ENCODE results near the gene LAMA4.

Gene LAMA4

DNA sequence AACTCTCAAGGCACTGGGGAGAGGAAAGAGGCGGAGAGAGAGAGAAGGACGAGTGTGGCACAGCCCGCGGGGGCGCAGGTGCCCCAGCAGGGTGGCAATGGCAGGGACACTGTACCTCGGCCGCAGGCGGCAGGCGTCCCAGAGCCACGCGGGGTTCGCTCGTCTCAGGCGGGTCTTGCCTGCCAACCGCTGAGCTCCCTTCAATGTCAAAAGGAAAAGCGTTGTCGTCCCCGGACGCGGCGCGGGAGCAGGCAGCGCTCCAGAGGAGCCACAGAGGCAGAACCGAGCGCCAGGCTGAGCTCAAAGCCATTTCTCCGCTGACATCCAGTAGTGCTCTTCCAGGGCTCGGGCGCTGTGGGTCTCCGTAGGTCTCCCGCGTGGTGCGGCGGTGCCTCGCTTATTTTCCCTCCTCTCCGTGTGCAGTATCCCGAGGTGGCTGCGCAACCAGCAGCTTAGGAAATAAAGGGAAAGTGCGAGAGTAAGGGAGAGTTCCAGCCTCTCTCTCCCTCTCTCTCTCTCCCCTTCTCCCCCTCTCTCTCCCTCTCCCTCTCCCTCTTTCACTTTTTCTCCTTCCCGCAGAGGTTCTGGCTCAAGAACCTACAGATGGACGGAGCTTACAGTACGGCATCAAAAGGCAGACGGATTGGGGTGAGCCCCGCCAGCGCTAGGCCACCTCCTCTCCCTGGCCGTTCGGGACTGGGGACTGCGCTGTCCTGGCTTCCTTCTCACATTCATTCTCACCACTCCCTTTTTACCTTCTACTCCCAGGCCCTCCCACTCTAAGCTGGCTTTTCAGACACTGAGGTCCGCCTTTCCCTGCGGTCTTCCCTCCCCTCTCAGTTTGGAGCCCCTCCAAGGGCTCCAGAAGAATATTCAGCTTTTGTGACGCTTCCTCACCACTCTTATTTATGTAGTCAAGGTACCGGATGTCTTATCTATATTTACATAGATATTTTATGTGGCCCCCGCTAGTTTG lies at the start of gene LAMA4:
Gene LAMA4, minus strand, starts transcription at position 727 of the 976 bp plus-strand sequence. Its CDS starts 417 bp downstream, at position 310.
- peak; percentile 15 for FAIRE-seq

GRCh38 chr6:112302142-112302705 lies 47.9 kb upstream of the LAMA4 start:
- FAIRE-seq, result no peak

DNA sequence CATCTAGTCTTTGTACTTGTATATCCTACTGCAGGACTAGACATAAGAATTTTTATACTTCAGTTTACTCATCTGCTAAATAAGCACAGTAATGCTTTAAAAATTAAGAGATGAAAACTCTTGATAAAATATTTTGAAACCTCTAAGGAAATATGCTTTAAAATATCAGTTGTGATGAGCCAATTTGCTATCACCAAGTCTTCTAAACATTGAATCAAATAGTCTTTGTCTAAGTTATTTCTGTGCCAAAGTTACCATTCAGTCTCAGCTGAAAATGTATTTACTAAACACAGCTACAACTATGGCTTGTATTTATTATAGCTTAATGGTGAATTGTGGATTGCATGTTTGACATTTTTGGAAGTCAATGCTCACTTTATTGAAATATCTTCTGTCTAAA lies 46.5 kb upstream of the LAMA4 start:
- FAIRE-seq, result no peak

DNA sequence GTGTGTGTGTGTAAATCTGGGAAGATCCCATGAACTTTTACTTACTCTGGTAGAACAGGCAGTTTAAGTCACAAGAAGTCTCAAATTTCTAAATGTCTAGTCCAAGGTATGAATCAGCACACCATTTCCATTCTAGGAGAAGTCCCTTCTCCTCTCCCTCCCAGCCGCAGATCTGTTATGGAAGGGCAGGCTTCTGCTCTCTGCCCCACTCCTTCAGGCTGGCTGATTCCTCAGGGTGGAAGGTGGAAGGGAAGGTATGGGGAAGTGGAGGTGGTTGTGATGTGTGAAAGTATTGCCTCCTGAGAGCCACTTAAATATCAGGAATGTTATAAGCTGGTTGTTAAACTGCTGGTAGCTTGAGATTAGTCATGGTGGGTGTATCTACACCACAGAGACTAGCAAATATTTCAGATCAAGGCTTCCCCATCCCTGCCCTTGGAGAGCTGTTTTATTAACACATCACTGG lies 44.5 kb upstream of the LAMA4 start:
- FAIRE-seq, result no peak

DNA sequence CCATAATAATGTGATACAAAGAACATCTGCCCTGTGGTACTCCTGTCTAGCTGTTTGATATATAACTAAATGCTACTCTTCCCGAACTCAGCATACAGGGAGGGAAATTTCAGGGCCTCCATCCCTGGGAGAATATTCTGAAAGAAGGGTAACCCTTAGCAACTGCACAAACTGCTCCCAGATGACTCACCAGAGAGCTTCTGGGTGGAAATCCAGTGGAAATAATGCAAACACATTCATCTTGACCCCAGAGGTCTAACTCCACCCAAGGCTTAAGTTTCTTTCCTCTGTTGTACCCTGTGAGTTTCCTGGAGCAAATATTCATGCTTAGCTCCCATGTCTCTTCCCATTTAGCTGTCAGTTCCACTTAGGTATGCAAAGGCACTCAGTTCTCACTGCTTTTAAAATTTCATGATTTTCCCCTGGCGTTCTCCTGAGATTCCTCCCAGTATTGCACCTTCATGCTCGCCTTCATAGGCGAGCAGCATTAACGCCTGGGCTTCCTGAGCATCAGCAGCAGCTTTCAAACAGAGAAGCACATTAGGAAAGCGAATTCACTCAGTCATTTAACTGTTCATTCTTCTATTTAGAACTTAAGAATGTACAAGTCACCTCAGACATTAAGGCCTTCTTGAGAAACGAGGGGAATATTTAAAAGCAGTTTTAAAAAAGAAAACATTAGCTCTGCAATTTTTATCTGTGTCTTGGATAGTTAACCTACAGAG lies 43.8 kb upstream of the LAMA4 start:
- no peak for FAIRE-seq

DNA sequence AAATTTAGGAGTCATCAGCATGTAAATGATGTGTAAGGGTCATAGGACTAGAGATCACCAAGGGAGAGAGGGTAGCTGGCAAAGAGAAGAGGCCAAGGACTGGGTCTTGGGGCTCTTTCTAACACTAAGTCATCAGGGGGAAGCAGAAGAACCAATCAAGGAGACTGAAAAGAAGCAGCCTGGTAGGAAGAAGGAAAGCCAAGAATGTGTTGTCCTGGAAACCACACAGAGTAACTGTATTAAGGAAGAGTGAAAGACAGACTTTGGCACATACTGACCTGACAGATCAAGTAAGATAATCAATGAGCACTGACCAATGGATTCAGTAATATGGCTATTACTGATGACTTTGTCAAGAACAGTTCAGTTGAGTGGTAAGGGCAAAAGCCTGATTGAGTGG lies 42.3 kb upstream of the LAMA4 start:
- FAIRE-seq, result no peak

- FAIRE-seq, result no peak
Observed at GRCh38 chr6:112296122-112296521, 41.8 kb upstream of the LAMA4 start.

- no peak for FAIRE-seq
Observed at GRCh38 chr6:112291161-112291762, 36.9 kb upstream of the LAMA4 start.

- FAIRE-seq, result no peak
Observed at GRCh38 chr6:112289038-112289566, 34.7 kb upstream of the LAMA4 start.

- no peak for FAIRE-seq
Observed at GRCh38 chr6:112288475-112288874, 34.1 kb upstream of the LAMA4 start.

- no peak for FAIRE-seq
Observed at GRCh38 chr6:112287577-112288225, 33.3 kb upstream of the LAMA4 start.

GRCh38 chr6:112286500-112287144 lies 32.3 kb upstream of the LAMA4 start:
- no peak for FAIRE-seq

DNA sequence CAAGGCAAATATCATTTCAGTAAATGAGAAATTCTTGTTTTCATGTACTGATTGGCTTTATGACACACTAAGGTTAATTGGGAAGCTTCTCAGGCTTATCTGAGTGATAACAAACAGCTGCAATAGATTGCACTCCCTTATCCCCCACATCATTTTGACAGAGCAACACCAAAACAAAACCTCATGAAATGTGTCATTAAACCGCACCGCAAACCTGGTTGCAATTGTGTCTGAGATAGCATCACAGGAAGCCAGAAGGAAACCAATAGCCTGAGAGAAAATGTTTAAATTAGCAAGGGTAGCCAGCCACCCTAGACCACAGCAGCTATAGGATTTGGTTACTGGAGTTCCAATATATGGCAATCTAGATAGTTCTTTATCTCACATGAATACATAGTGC lies 31.6 kb upstream of the LAMA4 start:
- no peak for FAIRE-seq

GRCh38 chr6:112284603-112285002 lies 30.2 kb upstream of the LAMA4 start:
- no peak for FAIRE-seq

GRCh38 chr6:112283621-112284020 lies 29.3 kb upstream of the LAMA4 start:
- no peak for FAIRE-seq

DNA sequence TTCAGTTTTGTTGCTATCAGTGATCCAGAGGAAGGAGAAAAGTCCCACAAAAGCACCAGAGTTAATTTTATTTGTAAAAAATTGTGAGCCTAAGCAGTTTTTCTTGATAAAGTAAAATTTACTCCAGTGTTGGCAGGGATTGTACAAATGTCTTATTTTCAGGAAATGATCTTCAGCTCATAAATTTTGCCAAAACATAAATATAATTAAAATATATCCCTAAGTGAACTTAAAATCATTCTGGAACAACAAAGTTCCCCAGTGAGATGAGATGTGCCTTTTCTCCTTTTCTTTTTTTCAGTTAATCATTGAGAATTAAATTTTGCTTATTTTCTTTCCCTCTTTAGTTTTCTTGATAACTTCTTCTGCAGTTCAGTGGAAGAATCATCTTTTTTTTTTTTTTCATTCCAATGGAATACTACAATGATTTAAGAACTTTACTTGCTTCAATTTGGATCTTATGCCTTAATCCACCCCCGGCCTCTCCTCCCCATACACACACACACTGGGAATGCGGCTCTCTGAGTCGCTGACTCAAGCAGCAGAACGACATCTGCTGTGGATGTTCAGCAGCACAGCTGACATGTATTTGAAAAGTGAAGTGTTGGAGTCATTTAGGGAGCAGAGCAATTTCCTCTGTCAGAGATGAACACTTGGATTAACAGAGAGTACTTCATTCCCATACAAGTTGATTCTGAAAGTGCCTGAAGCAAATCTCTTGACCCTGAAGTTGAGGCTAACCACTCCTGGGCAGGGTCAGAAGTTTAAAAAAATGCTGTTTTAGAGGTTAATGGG lies 27.7 kb upstream of the LAMA4 start:
- FAIRE-seq, result peak; percentile 93

- no peak for FAIRE-seq
Observed at GRCh38 chr6:112279031-112279935, 24.9 kb upstream of the LAMA4 start.

DNA sequence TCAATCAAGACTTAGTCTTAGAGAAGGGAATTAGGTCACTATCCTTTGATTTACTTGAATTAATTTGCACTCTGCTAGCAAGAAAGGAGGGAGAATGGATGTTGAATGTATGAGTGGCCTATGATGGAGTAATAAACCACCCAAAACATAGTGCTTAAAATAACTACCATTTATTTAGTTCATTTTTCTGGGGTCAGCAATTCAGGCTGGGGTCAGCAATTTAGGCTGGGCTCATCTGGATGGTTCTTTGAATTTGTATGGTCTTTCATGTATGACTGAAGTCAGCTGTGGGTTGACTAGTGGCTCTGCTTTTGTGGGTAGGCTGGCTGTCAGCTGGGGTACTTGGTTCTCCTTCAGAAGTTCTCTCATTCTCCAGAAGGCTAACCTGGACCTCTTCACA lies 21.0 kb upstream of the LAMA4 start:
- FAIRE-seq, result no peak

DNA sequence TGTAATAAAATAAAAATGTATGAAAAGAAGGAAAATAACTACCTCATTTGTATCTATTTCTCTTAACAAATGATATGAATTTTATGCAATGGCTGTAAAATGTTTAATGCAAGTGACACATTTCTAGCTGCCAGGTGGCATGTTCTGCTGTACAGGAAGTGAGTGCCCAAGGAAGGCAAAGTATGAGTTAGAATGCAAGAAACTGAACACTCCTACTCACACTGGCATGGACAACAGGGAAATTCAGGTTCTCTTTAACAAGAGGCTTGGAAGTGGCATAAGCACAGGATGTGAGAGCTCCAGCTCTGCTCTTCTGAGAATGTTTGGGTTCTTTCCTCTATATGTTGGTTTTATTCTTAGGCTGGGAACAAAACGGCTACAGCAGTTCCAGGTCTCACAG lies 20.4 kb upstream of the LAMA4 start:
- no peak for FAIRE-seq

GRCh38 chr6:112272799-112273198 lies 18.4 kb upstream of the LAMA4 start:
- FAIRE-seq, result no peak
